ENCODE measurements around the gene ARRB1. TPM values are rescaled to one million over a fixed set of nuclear protein-coding genes. Genes with fewer than 3 reads are reported as not detected.
A peak's percentile ranks its signal among the peaks of the same experiment; 100 is the strongest.

Gene ARRB1
- total RNA-seq, 2 experiments from 2014 or later, result 26.7 to 27.8 TPM

DNA sequence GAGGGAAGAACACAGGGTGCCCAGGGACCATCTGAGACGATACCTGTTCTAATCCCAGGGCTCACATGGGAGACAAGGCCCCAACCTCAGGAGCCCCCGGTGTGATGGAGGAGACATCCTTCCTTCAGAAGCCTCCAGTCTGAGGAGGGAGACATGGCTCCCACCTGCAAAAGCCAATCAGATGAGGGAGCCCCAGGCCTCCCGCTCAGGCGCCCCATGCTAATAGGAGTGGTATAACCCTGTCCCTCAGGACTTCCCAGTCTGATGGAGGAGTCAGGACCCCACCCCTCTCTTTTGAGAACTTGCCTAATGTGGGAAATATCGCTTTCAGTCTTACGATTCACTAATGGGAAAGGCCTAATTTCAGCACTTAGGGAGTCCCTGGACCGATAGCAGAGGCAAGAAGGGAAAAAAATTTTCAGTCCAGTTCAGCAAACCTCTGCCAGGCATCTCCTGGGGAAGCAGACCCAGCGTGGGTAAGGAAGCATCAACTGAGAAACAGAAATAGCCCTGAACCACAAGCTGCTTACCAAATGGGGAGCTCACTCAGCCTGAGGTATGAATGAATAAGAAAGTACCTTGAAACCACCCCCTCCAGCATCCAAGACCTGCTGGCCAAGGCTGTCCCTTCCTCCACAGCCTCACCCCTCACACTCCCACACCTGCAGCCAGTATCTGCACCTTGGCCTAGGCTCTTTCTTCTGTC lies 5.9 kb downstream of the ARRB1 start:
- CTCF ChIA-PET, result interaction anchor here (1.2 kb wide), 1 partner anchor 39 kb away, joined by 3 read pairs; no protein-coding TSS in a partner anchor
- Histone ChIP-seq H3K9me3 (ENCODE audit: control insufficient read depth in 1 of 2, insufficient read depth in 1 of 2, low read length in 2 of 2) (no peaks in the 10 kb centered on the region), H3K4me3 (ENCODE audit: low read length) (no peak overlapping the region), H3K36me3 (ENCODE audit: insufficient read depth, low read length) (no peaks in the 10 kb centered on the region), H3K4me1 (ENCODE audit: insufficient read depth, low read length) (peaks cover 97% of the 10 kb centered on the region), H3K27ac (ENCODE audit: low read depth in 1 of 2, low read length in 2 of 2) (peak overlapping the region in 1 of 2 donors; percentile 24), H3K27me3 (ENCODE audit: control insufficient read depth in 1 of 2, insufficient read depth in 2 of 2, low read length in 2 of 2) (no peaks in the 10 kb centered on the region)
- peaks cover 95% of the 10 kb centered on the region for H3K4me1 Mint-ChIP-seq (ENCODE audit: low read depth)
- TF ChIP-seq, protein P1, sequence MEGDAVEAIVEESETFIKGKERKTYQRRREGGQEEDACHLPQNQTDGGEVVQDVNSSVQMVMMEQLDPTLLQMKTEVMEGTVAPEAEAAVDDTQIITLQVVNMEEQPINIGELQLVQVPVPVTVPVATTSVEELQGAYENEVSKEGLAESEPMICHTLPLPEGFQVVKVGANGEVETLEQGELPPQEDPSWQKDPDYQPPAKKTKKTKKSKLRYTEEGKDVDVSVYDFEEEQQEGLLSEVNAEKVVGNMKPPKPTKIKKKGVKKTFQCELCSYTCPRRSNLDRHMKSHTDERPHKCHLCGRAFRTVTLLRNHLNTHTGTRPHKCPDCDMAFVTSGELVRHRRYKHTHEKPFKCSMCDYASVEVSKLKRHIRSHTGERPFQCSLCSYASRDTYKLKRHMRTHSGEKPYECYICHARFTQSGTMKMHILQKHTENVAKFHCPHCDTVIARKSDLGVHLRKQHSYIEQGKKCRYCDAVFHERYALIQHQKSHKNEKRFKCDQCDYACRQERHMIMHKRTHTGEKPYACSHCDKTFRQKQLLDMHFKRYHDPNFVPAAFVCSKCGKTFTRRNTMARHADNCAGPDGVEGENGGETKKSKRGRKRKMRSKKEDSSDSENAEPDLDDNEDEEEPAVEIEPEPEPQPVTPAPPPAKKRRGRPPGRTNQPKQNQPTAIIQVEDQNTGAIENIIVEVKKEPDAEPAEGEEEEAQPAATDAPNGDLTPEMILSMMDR (IDR thresholded peaks at IDR 0.05), result no peak
- ATAC-seq (ENCODE audit: poor library complexity) (no peak), DNase-seq (peak in 1 of 14 experiments; percentile 36)
- intact Hi-C loops (cut with DNase I, micrococcal nuclease), result no loop called here
- peak overlapping the region; percentile 60 for H3K4me3 Mint-ChIP-seq
- POLR2A ChIA-PET, result interaction anchor here (0.7 to 1.1 kb wide), 2 partner anchors 15 to 69 kb away, joined by 3 to 4 read pairs; no protein-coding TSS in a partner anchor
- H3K36me3 Mint-ChIP-seq (ENCODE audit: low read depth), result peaks cover 1% of the 10 kb centered on the region
- no peaks in the 10 kb centered on the region for H3K27me3 Mint-ChIP-seq
- H3K9me3 Mint-ChIP-seq, result no peaks in the 10 kb centered on the region
- H3K27ac Mint-ChIP-seq, result peak overlapping the region; percentile 88

DNA sequence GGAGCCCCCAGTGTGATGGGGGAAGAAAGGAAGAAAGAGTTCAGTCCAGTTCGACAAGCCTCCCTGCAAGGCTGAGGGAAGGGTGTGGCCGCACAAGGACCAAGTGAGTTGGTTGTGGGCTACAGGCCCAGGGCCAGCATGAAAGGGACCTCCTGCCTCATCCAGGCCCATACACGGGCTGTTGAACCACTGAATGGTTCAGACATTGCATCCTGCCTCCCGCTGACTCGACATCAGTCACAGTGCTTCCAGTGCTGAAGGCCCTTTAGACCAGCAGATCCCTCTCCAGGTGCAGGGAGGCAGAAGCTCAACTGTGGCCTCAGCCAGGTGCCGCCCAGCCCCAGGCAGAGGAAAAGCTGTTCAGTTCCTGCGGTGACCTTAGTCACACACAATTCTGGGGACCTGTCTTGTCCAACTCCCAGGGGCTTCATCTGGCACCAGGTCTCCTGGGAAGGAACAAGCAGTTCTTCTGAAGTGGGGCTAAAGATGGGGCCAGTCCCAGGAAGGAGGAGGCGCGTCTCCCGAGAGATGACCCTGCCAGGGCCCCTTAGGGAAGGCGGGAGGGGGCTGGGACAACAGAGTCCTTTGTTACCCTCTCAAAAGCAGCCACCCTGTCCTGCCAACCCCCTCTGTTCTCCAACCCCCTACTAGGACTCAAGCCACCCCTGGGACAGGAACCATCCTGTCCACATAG lies 6.6 kb downstream of the ARRB1 start:
- no peak for DNase-seq
- Mint-ChIP-seq H3K27ac (peak overlapping the region; percentile 88), H3K4me3 (peak overlapping the region; percentile 55), H3K4me1 (ENCODE audit: low read depth) (peaks cover 95% of the 10 kb centered on the region), H3K27me3 (no peaks in the 10 kb centered on the region), H3K9me3 (no peaks in the 10 kb centered on the region), H3K36me3 (ENCODE audit: low read depth) (no peaks in the 10 kb centered on the region)
- no peak for ATAC-seq (ENCODE audit: poor library complexity)
- H3K27ac ChIP-seq (ENCODE audit: low read depth in 1 of 2, low read length in 2 of 2), result peak overlapping the region; percentile 9 to 29
- H3K36me3 ChIP-seq (ENCODE audit: insufficient read depth, low read length), result no peaks in the 10 kb centered on the region
- intact Hi-C loops (cut with DNase I, micrococcal nuclease), result no loop called here
- no peaks in the 10 kb centered on the region for H3K27me3 ChIP-seq (ENCODE audit: control insufficient read depth in 1 of 2, insufficient read depth in 2 of 2, low read length in 2 of 2)
- ChIA-PET CTCF (no interaction called here), POLR2A (no interaction called here)
- TF ChIP-seq, protein P1 (IDR thresholded peaks at IDR 0.05), result no peak
- peaks cover 98% of the 10 kb centered on the region for H3K4me1 ChIP-seq (ENCODE audit: insufficient read depth, low read length)
- no peak overlapping the region for H3K4me3 ChIP-seq (ENCODE audit: low read length)
- H3K9me3 ChIP-seq (ENCODE audit: control insufficient read depth in 1 of 2, insufficient read depth in 1 of 2, low read length in 2 of 2), result no peaks in the 10 kb centered on the region

DNA sequence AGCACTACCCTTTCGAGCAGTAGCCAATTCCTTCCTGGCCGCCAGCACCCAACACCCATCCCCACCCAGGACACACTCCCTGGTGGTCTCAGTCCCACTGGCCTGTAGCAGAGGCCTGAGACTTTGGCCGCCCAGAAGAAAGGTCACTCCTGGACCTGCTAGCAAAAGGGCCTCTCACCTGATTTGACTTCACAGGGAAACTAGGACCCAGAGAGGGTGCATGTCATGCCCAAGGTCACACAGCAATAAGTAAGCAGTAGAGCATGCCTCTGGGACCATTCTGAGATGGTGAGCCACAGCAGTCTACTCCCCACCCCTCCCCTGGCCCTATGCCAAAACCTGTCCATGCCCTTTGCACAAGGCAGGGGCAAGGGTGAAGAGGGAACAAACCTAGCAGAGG lies 7.3 kb downstream of the ARRB1 start:
- H3K4me1 ChIP-seq (ENCODE audit: insufficient read depth, low read length), result peaks cover 98% of the 10 kb centered on the region
- H3K36me3 ChIP-seq (ENCODE audit: insufficient read depth, low read length), result no peaks in the 10 kb centered on the region
- H3K4me1 Mint-ChIP-seq (ENCODE audit: low read depth), result peaks cover 95% of the 10 kb centered on the region
- ATAC-seq (ENCODE audit: poor library complexity), result no peak
- peak overlapping the region; percentile 55 for H3K4me3 Mint-ChIP-seq
- peak overlapping the region in 1 of 2 donors; percentile 9 for H3K27ac ChIP-seq (ENCODE audit: low read depth in 1 of 2, low read length in 2 of 2)
- ChIA-PET CTCF (no interaction called here), POLR2A (no interaction called here)
- no peaks in the 10 kb centered on the region for H3K36me3 Mint-ChIP-seq (ENCODE audit: low read depth)
- H3K9me3 ChIP-seq (ENCODE audit: control insufficient read depth in 1 of 2, insufficient read depth in 1 of 2, low read length in 2 of 2), result no peaks in the 10 kb centered on the region
- H3K4me3 ChIP-seq (ENCODE audit: low read length), result no peak overlapping the region
- no peaks in the 10 kb centered on the region for H3K27me3 ChIP-seq (ENCODE audit: control insufficient read depth in 1 of 2, insufficient read depth in 2 of 2, low read length in 2 of 2)
- no peaks in the 10 kb centered on the region for H3K9me3 Mint-ChIP-seq
- peak overlapping the region; percentile 88 for H3K27ac Mint-ChIP-seq
- DNase-seq, result peak in 1 of 14 experiments; percentile 35
- H3K27me3 Mint-ChIP-seq, result no peaks in the 10 kb centered on the region
- TF ChIP-seq, protein P1 (IDR thresholded peaks at IDR 0.05), result no peak
- intact Hi-C loops (cut with DNase I, micrococcal nuclease), result no loop called here

Measured in CD4-positive, alpha-beta T cell (primary cell).